K562 (cell line): Measurements from ENCODE around the gene POLD4. TPM values are rescaled to one million over a fixed set of nuclear protein-coding genes. Genes with fewer than 3 reads are reported as not detected.

ENCODE experiments used
- ARID4B ChIP-seq: sonication (generic); formaldehyde crosslinking; IDR thresholded peaks from 2 replicates; pipeline ENCODE4 v1.8.0; 2022; ENCODE audit warnings: mild to moderate bottlenecking, missing genetic modification reagents
- ATF1 ChIP-seq, 2 experiments: fragments of 450-650 bp in 1 of 2; IDR thresholded peaks; 2 replicates each; pipeline ENCODE4 v1.6.1; 2016; ENCODE audit warnings: missing compliant biosample characterization in 1 of 2, missing genetic modification characterization in 1 of 2
- BCOR ChIP-seq: fragments of 450-650 bp; IDR thresholded peaks from 2 replicates; pipeline ENCODE4 v1.6.1; 2016
- FOXA3 ChIP-seq, 2 experiments: fragments of 450-650 bp in 1 of 2; sonication (generic) in 1 of 2; formaldehyde crosslinking; IDR thresholded peaks in 1 of 2; conservative IDR thresholded peaks in 1 of 2; 2 replicates each; pipeline versions ENCODE4 v1.4.0 to v1.8.0; 2020 to 2022; ENCODE audit warnings: mild to moderate bottlenecking in 2 of 2, missing genetic modification reagents in 1 of 2
- HMBOX1 ChIP-seq: sonication (generic); IDR thresholded peaks from 2 replicates; pipeline ENCODE4 v1.6.1; 2016
- KLF13 ChIP-seq: fragments of 450-650 bp; IDR thresholded peaks from 2 replicates; pipeline ENCODE4 v1.6.1; 2016; ENCODE audit warnings: missing genetic modification characterization, low read depth, mild to moderate bottlenecking, missing compliant biosample characterization, moderate library complexity, borderline replicate concordance
- NR2C1 ChIP-seq, 2 experiments: fragments of 450-650 bp; IDR thresholded peaks; 2 replicates each; pipeline ENCODE4 v1.6.1; 2017; ENCODE audit warnings: mild to moderate bottlenecking in 2 of 2, antibody characterized with exemption in 1 of 2, inconsistent platforms in 1 of 2, missing compliant biosample characterization in 1 of 2, missing genetic modification characterization in 1 of 2
- ZBTB11 ChIP-seq, 3 experiments: fragments of 200-800 bp in 1 of 3; fragments of 250-450 bp in 1 of 3; fragments of 450-650 bp in 1 of 3; sonication (Bioruptor Pico) in 1 of 3; sonication (Bioruptor generic) in 1 of 3; formaldehyde crosslinking in 1 of 3; IDR thresholded peaks; 2 replicates each; pipeline versions ENCODE4 v1.6.1 to v1.8.0; 2016 to 2022; ENCODE audit warnings: mild to moderate bottlenecking in 2 of 3, missing genetic modification characterization in 2 of 3, missing compliant biosample characterization in 1 of 3, moderate library complexity in 1 of 3
- ZBTB7A ChIP-seq: IDR thresholded peaks from 2 replicates; pipeline ENCODE4 v1.6.1; 2011; ENCODE audit warnings: low read depth, mild to moderate bottlenecking, low read length, moderate library complexity, borderline replicate concordance; ENCODE audit not compliant: control insufficient read depth
- ZNF512 ChIP-seq: IDR thresholded peaks from 2 replicates; pipeline ENCODE4 v1.6.1; 2016; ENCODE audit warnings: missing genetic modification characterization, missing compliant biosample characterization
- polyA plus RNA-seq, 8 experiments: library from polyadenylated mRNA; depleted of rRNA in 4 of 8; stranded (reverse) in 5 of 8; unstranded in 3 of 8; fragments of >200 nt; fragmentation: Nextera tagmentation in 2 of 8; fragmentation: Illumina TruSeq in 1 of 8; extraction: Ambion mirVana in 2 of 8; extraction: Trizol in 1 of 8; gene quantifications; 2 replicates each; pipeline versions ENCODE4 v1.2.1 to v1.2.3, GENCODE V29; 2011 to 2014; ENCODE audit warnings: inconsistent platforms in 1 of 8, missing spikeins in 1 of 8
- total RNA-seq, 7 experiments: library from RNA; depleted of rRNA in 6 of 7; stranded (reverse); fragments of >200 nt in 6 of 7; fragmentation: Illumina TruSeq in 2 of 7; extraction: Trizol in 2 of 7; gene quantifications; 2 replicates each; pipeline versions ENCODE4 v1.2.1 to v1.2.3, GENCODE V29; 2011 to 2021; ENCODE audit warnings: low replicate concordance in 1 of 7

Gene POLD4
- total and polyA plus RNA-seq, 9 of the 15 experiments (the other 6 are each of a cell fraction or from before 2014, with no cell fraction given): 5.8 to 64.5 (median 18.3) TPM

GRCh38 chr11:67370351-67371076, 17.2 kb upstream of the POLD4 start (continued):
- no peak for TF ChIP-seq HMBOX1
- no peak for TF ChIP-seq NR2C1 (IDR thresholded peaks at IDR 0.05)
- TF ChIP-seq NR2C1 (tag; IDR thresholded peaks at IDR 0.05): no peak
- no peak for TF ChIP-seq KLF13 (tag)
- TF ChIP-seq ZBTB11 (CRISPR knock-in tag; IDR thresholded peaks at IDR 0.05): no peak
- TF ChIP-seq ARID4B (CRISPR knock-in tag): 0 out of 2 replicates have a peak, but pooled peaks have one; percentile 17
- TF ChIP-seq FOXA3 (CRISPR knock-in tag; conservative IDR thresholded peaks at IDR 0.05 in 1 of 2, IDR thresholded peaks at IDR 0.05 in 1 of 2): 0 out of 4 replicates have a peak, but pooled peaks of 1 of the 2 experiments have one; percentile 32
- peak; percentile 57; the same call in 1 of the 2 replicates for TF ChIP-seq ZBTB7A
- no peak for TF ChIP-seq ZNF512 (tag)
- TF ChIP-seq ATF1 (CRISPR knock-in tag; IDR thresholded peaks at IDR 0.05): no peak
- no peak for TF ChIP-seq ATF1 (tag; IDR thresholded peaks at IDR 0.05)
- TF ChIP-seq BCOR: no peak
